DMS53 treated with DMSO at 0.1 percent for 48 hours (cell line): ENCODE results near the gene TTC8.

Source experiments
- DNase-seq: peaks from one replicate; lab custom pipeline; 2025; ENCODE audit not compliant: unreplicated experiment; lab: John Stamatoyannopoulos, UW

Gene TTC8

DNA sequence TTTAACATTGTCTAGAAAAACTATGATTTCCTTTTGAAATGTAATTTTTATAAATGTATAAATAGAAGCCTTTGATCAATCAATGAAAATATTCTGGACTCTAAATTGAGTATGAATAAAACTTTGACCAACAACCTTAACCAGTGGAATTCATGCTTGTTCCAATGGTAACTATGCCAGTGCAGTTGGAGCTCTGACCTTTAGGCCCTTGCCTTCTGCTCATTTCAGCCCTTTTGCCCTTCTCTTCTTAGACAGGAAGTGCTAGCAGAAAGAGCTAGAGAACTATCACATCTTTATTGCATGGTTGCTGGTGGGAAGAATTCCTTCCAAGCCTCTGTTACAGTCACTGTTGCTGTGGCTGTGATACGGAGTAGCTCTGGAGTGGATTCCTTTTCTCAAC is 39.7 kb downstream of the TTC8 start:
- no peak for DNase-seq

DNA sequence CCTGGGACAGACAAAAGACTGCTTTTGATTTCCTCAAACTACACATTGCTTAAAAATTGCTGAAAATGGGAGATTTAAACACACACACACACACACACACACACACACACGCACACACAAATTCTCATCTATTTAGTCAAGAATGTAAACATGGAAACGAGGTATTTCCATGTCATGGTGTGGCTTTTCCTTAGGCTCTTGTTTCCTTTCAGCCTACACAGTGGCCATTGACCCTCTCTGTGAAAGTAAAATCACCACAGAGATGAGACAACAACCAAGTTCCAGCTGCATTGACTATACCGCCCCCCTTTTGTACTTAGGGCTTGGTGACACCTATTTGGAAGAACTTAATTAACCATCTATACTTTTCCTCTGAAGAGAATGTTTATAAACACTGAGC is 41.9 kb downstream of the TTC8 start:
- DNase-seq, result no peak

GRCh38 chr14:88868558-88869159 is 44.2 kb downstream of the TTC8 start:
- peak; percentile 3 for DNase-seq

DNA sequence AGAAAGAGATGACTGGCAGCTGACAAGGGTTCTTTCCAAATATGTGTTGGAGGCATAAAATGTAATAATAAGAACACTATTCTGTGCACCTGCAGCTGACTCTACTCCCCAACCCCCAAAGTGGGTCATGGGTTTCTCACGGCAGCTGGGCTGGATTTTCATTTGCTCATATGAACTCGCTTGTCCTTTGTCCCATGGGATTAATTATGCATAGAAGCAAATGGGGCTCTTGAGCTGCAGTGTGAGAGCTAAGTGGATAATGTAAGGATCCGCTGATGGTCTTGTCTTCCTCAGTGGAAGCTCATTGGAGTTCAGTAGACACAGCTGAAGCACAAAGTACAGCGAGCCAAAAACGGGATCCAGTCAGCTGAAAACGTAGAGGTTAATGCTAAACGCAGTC is 46.3 kb downstream of the TTC8 start:
- no peak for DNase-seq

- no peak for DNase-seq
Observed at GRCh38 chr14:88871429-88871828, 47.0 kb downstream of the TTC8 start.

- no peak for DNase-seq
Observed at GRCh38 chr14:88872976-88873375, 48.5 kb downstream of the TTC8 start.

DNA sequence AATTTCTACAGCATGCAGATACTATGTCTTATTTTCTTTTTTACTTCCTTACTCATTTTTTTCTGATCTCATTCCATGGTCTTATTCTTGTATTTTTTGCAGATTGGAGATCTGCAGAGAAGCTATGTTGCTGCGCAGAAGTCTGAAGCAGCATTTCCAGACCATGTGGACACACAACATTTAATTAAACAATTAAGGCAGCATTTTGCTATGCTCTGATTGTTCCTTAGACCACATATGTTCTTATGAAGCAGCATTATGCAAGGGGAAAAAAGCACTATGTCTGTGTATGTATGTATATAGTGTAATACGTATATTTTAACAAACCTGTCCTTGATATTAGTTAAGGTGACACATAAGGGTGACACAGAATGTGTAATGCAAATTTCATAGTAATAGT is 52.7 kb downstream of the TTC8 start:
- no peak for DNase-seq

DNA sequence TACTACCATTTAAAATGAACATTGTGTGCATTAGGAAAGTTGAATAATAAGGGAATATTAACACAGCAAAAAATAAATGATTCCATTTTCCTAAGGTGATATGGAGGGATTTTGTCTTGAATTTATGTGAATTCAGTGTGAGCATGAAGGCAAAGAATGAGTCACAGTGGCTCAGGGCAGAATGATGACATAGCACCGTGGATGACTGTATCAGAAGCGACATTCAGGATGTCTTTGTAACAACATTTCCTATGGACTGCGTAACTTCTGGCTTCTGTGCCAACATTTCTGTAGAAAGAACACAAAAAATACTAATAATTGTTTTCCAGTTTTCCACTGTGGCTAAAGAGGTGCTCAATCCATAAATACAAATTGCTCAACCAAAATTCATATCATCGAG is 54.6 kb downstream of the TTC8 start:
- DNase-seq, result no peak

- no peak for DNase-seq
Observed at GRCh38 chr14:88882236-88882635, 57.8 kb downstream of the TTC8 start.

GRCh38 chr14:88895116-88895515 is 70.7 kb downstream of the TTC8 start:
- DNase-seq, result no peak

- no peak for DNase-seq
Observed at GRCh38 chr14:88901189-88901588, 76.7 kb downstream of the TTC8 start.

DNA sequence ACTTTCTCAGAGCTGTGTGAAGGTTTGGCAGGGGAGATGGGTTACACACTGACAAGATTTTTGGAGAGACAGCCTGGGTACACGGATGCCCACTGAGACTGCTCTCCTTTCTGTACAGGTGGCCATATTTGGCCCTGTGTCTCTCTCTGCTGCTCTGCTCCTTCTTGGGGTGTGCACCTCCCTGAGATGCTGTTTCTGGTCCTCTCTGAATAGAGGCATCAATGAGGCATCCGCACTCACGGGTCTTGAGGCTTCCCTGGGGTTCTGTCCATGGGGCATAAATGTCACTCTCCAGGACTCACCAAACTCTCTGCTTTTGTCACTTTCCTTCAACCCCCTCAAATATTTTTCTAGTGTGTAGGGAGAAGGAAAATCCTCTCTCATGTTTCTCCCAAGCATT is 77.5 kb downstream of the TTC8 start:
- no peak for DNase-seq

GRCh38 chr14:88902850-88903249 is 78.4 kb downstream of the TTC8 start:
- DNase-seq, result no peak

GRCh38 chr14:88904206-88904647 is 79.8 kb downstream of the TTC8 start:
- DNase-seq, result no peak

DNA sequence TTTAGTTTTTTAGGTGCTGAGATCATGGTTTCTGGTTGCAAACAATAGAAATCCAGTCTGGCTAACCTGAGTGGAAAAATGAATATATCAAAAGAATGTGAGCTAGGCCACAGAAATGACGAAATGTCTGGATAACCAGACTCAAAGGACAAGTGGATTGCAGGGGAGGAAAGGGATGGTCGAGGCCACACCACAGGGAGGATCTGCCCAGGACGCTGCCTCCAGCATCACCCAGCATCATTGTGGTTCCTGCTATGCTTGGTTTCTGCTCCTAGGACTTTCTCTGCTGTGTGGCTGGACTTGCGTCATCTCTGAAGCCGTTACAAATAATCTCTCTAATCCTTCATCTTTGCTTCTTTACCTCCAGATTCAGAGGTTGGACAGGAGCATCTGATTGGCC is 80.4 kb downstream of the TTC8 start:
- DNase-seq, result no peak

GRCh38 chr14:88908216-88908615 is 83.8 kb downstream of the TTC8 start:
- no peak for DNase-seq

DNA sequence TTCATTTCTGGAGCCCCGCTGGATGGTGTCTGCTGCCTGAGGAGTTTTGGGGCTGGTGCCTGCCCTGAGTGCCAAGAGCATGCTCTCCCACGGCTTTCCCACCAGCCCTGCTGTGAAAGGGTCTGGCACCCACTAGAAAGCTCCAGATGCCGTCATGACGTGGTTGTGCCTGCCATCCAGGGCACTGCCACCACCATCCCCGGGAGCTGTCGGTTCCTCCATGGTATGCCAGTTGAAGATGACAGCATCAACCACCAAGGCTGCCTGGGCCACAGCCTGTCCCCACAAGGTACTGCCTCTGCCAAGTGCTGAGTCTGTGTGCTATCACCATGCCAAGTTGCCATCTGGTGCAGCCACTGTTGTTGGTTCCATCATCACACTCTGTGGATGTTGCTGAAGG is 85.9 kb downstream of the TTC8 start:
- no peak for DNase-seq

- DNase-seq, result no peak
Observed at GRCh38 chr14:88911809-88912208, 87.4 kb downstream of the TTC8 start.

DNA sequence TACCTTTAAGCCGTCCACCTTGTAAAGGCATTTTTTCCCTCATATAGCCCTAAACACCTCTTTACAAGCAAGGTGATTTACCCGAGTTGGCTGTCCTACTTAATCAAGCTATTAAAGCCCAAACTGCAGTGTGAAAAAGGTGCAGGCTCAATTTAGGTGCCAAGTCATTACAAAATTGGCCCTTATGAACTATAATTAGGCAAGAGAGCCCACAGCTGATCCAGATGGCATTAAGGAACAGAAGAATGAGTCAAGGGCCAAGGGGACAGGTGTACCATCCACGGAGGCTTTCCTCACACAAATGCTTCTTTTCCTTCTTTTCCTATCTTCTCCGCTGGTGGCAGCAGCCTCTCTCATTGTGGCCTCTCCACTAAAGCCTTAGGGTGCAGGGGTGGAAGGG is 90.5 kb downstream of the TTC8 start:
- no peak for DNase-seq

DNA sequence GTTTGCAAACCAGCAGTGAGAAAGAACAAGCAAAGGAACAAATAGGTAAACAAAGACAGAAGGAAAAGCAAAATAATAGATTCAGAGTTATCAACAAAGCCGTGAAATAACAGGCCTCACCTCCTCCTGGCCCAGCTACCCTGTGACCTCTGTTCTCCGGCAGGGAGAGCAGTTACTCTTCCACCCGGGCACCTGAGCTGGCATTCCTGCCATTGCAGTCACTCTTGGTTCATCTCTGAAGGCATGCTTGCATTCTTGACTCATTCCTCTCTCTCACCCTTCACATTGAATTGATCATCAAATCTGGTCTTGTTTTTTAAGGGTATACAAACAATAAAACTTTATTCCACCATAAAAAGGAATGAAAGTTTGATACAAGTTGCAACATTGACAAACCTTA is 95.1 kb downstream of the TTC8 start:
- no peak for DNase-seq
